GM10266 (cell line): ENCODE data around the gene NOA1.

Experiments
- DNase-seq: peaks from one replicate; pipeline ENCODE4 v3.0.0; 2012; ENCODE audit errors: extremely low spot score
- TF ChIP-seq, protein P1 (sequence below): IDR thresholded peaks from 2 replicates; pipeline ENCODE4 v1.5.1; 2012; ENCODE audit warnings: mild to moderate bottlenecking, low read depth; ENCODE audit not compliant: control insufficient read depth, insufficient read depth; ENCODE audit errors: missing control alignments

NOA1 gene

DNA sequence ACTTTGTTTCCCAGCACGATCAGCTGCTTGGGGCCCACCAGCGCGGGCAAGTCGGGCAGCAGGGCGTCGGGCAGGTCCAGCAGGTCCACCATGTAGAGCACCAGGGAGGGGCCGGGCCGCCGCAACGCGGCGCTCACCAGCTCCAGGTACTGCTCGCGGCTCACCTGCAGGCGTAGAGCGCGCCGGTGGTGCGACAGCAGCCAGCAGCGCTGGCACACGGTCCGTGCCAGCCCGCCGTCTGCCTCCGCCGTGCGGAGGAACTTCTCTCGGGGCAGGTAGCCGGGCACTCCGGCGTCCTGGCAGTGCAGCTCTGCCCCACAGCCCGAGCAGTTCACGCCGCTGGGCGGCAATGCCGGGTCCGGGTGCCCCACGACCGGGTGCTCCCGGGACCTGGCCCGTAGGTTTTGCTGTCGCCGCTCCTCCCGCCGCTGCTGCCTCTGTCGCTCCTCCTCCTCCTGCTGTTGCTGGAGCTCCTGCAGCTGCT, 527 bp downstream of the NOA1 start:
- no peak for DNase-seq
- TF ChIP-seq, protein P1, sequence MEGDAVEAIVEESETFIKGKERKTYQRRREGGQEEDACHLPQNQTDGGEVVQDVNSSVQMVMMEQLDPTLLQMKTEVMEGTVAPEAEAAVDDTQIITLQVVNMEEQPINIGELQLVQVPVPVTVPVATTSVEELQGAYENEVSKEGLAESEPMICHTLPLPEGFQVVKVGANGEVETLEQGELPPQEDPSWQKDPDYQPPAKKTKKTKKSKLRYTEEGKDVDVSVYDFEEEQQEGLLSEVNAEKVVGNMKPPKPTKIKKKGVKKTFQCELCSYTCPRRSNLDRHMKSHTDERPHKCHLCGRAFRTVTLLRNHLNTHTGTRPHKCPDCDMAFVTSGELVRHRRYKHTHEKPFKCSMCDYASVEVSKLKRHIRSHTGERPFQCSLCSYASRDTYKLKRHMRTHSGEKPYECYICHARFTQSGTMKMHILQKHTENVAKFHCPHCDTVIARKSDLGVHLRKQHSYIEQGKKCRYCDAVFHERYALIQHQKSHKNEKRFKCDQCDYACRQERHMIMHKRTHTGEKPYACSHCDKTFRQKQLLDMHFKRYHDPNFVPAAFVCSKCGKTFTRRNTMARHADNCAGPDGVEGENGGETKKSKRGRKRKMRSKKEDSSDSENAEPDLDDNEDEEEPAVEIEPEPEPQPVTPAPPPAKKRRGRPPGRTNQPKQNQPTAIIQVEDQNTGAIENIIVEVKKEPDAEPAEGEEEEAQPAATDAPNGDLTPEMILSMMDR, result peak; percentile 15

DNA sequence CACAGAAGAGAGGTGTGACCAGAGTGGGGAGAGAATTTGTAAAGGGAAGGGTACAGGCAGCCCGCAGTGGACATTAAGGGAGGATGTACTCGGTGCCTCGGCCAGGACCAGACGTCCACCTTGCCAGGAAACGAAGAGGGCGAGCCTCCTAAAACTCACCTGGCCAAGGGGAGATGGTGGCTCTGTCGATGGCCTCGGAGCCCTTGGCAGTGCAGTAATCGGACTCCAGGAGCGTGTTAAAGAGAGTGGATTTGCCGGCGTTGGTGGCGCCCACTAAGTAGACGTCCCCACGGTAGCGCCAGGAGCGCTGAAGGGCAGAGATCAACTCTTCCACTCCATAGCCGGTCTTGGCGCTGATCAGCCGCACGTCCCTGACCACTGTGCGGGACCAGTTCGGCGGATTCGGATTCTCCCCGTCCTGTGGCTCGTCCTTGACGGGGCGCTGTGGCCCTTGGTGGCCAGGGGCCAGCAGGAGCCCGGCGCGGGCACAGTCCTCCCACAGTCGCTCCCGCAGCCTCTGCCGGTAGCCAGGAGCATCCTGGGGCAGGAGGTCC, 1.0 kb downstream of the NOA1 start:
- TF ChIP-seq, protein P1, result no peak
- DNase-seq, result no peak

DNA sequence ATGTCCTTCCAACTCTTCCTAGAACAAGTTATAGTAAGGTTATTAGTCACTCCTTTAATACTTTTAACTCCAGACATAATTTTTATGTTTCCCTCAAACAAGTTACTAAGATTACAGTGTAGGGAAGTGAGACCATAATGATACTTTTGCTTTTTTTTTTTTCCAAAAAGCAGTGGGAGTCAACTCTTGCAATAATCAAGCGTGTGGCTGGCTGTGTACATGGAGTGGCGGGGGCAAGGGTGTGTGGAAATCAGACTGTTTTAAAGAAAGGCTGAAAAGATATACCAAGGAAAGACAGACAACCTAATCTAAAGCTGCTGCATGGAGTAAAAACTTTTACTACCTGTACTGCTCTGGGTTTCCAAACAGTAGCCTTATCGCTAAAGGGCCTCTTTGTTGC, 4.1 kb downstream of the NOA1 start:
- TF ChIP-seq, protein P1, result no peak
- no peak for DNase-seq

DNA sequence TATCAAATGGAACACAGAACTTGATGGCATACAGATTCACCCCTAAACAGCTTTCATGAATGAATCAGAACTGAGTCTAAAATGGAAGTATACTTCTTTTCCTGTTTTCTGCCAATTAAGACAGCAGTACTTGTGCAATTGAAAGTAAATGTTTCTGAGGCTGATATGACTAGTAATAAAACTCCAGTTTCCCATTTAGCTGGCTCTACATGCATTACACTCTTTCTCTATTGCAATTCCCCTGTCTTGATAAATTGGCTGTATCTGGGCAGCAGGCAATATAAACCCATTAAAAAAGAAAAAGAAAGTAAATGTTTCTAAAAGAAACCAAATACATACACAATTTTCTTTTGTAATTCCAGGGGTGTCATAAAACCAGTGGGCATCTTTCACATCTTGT, 4.6 kb downstream of the NOA1 start:
- TF ChIP-seq, protein P1, result no peak

DNA sequence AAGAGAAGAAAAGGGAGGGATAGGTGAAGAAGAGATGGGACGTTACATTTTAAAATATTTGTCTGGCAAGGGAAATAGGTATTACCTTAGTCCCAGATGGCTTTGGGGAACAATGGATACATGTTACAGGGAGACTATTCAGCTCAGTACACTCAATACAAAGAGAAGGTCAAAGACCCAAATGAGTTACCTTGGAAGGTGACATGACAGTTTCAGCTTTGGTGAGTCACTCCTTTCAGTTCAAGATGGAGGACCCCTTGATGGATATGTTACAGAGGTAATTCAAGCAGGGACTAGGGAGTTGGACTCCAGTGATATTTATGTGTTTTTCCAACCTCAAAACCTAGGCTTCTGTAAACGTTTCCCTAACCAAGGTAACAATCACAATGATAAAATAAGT, 5.0 kb downstream of the NOA1 start:
- TF ChIP-seq, protein P1, result no peak
- no peak for DNase-seq

More for the DNA sequence above, 4.6 kb downstream of the NOA1 start:
- DNase-seq, result no peak

DNA sequence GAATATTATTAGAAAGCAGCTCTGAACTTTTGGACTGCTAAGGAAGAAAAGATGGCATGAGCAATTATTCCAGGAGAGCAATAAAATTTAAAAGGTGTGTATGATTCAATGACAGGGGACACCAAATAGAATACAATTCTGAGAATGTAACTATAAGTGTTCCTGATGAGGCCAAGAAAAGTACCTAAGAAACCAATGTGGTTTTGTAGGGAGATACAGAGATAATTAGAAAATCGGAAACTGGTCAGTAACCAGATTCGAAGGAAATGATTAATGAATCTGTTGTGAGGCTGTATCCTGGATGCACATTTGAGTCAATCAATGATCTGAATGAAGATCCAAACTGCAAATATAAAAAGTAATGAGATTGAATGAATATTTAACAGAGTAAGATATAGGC, 6.0 kb downstream of the NOA1 start:
- TF ChIP-seq, protein P1, result no peak
- no peak for DNase-seq

DNA sequence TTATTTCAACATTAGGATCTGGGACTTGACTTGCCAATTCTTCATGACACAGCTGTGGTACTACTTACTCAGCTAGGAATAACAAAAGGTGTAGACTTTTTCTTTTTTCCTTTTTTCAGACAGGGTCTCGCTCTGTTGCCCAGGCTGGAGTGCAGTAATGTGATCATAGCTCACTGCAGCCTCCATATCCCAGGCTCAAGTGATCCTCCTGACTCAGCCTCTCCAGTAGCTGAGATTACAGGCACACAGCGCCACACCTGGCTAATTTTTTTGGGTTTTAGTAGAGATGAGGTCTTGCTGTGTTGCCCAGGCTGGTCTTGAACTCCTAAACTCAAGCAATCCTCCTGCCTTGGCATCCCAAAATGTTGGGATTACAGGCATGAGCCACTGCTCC, 16.3 kb downstream of the NOA1 start:
- TF ChIP-seq, protein P1, result no peak
- DNase-seq, result no peak
